ENCODE results near the gene LUZP2.

LUZP2 gene

GRCh38 chr11:24844406-24844805, 347.6 kb downstream of the LUZP2 start:
- CTCF ChIA-PET = no interaction called here
- DNase-seq (ENCODE audit: low read depth, low spot score) = no peak
- POLR2A ChIA-PET = no interaction called here
- H3K4me3 ChIP-seq (ENCODE audit: low read depth, low read length) = no peak overlapping the region
- no peak for TF ChIP-seq CTCF (IDR thresholded peaks at IDR 0.05; ENCODE audit: insufficient read depth, low read length, missing control alignments)

- POLR2A ChIA-PET = no interaction called here
- TF ChIP-seq CTCF (IDR thresholded peaks at IDR 0.05; ENCODE audit: insufficient read depth, low read length, missing control alignments) = no peak
- no peak overlapping the region for H3K4me3 ChIP-seq (ENCODE audit: low read depth, low read length)
- no peak for DNase-seq (ENCODE audit: low read depth, low spot score)
- CTCF ChIA-PET = no interaction called here
Measured at GRCh38 chr11:24848857-24849256, 352.0 kb downstream of the LUZP2 start.

GRCh38 chr11:24855951-24856350, 359.1 kb downstream of the LUZP2 start:
- no peak overlapping the region for H3K4me3 ChIP-seq (ENCODE audit: low read depth, low read length)

GRCh38 chr11:24859801-24860300, 363.0 kb downstream of the LUZP2 start:
- DNase-seq (ENCODE audit: low read depth, low spot score) = no peak
- POLR2A ChIA-PET = no interaction called here
- H3K4me3 ChIP-seq (ENCODE audit: low read depth, low read length) = no peak overlapping the region
- no peak for TF ChIP-seq CTCF (IDR thresholded peaks at IDR 0.05; ENCODE audit: insufficient read depth, low read length, missing control alignments)
- CTCF ChIA-PET = no interaction called here

More at GRCh38 chr11:24855951-24856350, 359.1 kb downstream of the LUZP2 start:
- POLR2A ChIA-PET = no interaction called here
- CTCF ChIA-PET = no interaction called here
- TF ChIP-seq CTCF (IDR thresholded peaks at IDR 0.05; ENCODE audit: insufficient read depth, low read length, missing control alignments) = no peak
- DNase-seq (ENCODE audit: low read depth, low spot score) = no peak

GRCh38 chr11:24861440-24861839, 364.6 kb downstream of the LUZP2 start:
- no peak overlapping the region for H3K4me3 ChIP-seq (ENCODE audit: low read depth, low read length)
- POLR2A ChIA-PET = no interaction called here
- no peak for TF ChIP-seq CTCF (IDR thresholded peaks at IDR 0.05; ENCODE audit: insufficient read depth, low read length, missing control alignments)
- DNase-seq (ENCODE audit: low read depth, low spot score) = no peak
- CTCF ChIA-PET = no interaction called here

- POLR2A ChIA-PET = no interaction called here
Measured at GRCh38 chr11:24866743-24867142, 369.9 kb downstream of the LUZP2 start.

More at GRCh38 chr11:24866743-24867142, 369.9 kb downstream of the LUZP2 start:
- DNase-seq (ENCODE audit: low read depth, low spot score) = no peak
- TF ChIP-seq CTCF (IDR thresholded peaks at IDR 0.05; ENCODE audit: insufficient read depth, low read length, missing control alignments) = no peak
- H3K4me3 ChIP-seq (ENCODE audit: low read depth, low read length) = no peak overlapping the region
- CTCF ChIA-PET = no interaction called here

Measured in AG04449 (cell line).